Upper lobe of left lung (tissue), 6 donors: ENCODE data around the gene SRD5A1. TPM values are rescaled to one million over a fixed set of nuclear protein-coding genes. Genes with fewer than 3 reads are reported as not detected.

Source experiments
- ATAC-seq, 2 donors: fragments of 200-7000 bp; cut with Tn5 transposase; one replicate each; pipeline ENCODE4 v1.9.1; 2022; ENCODE audit warnings: mild to moderate bottlenecking in 2 of 2, moderate library complexity in 2 of 2; ENCODE audit not compliant: low FRiP score in 2 of 2
- DNase-seq, 2 donors: peaks; one replicate each; pipeline ENCODE4 v3.0.0-alpha.2; 2019 to 2020
- H3K27ac ChIP-seq, 4 donors: fragments of 200-600 bp; sonication (generic); one replicate each; pipeline ENCODE4 v1.5.1; 2016 to 2019
- H3K27me3 ChIP-seq, 4 donors: fragments of 200-600 bp; sonication (generic); one replicate each; pipeline ENCODE4 v1.5.1; 2017 to 2019
- H3K36me3 ChIP-seq, 4 donors: fragments of 200-600 bp; sonication (generic); one replicate each; pipeline ENCODE4 v1.5.1; 2016 to 2019
- H3K4me1 ChIP-seq, 4 donors: fragments of 200-600 bp; sonication (generic); one replicate each; pipeline ENCODE4 v1.5.1; 2018 to 2019
- H3K4me3 ChIP-seq, 4 donors: fragments of 200-600 bp; sonication (generic); one replicate each; pipeline ENCODE4 v1.5.1; 2017 to 2019; ENCODE audit warnings: mild to moderate bottlenecking in 2 of 4, moderate library complexity in 1 of 4
- H3K9me3 ChIP-seq, 4 donors: fragments of 200-600 bp; sonication (generic); one replicate each; pipeline ENCODE4 v1.5.1; 2018 to 2019
- EP300 ChIP-seq, 4 donors: sonication (generic); formaldehyde crosslinking; IDR thresholded peaks; one replicate each; pipeline ENCODE4 v1.5.1; 2017; ENCODE audit warnings: antibody characterized with exemption in 4 of 4, control low read depth in 2 of 4
- POLR2A ChIP-seq, 4 donors: fragments of 450-650 bp; IDR thresholded peaks; one replicate each; pipeline ENCODE4 v1.5.1; 2016 to 2017; ENCODE audit warnings: antibody characterized with exemption in 4 of 4, mild to moderate bottlenecking in 2 of 4
- POLR2AphosphoS5 ChIP-seq, 2 donors: sonication (generic); formaldehyde crosslinking; IDR thresholded peaks; one replicate each; pipeline ENCODE4 v1.5.1; 2017; ENCODE audit warnings: antibody characterized with exemption in 2 of 2
- WGBS, 2 donors: methylation state at CpG; one replicate each; pipeline ENCODE4 v1.1.5; 2017 to 2018; 5-methylcytosine and 5-hydroxymethylcytosine counted together
- total RNA-seq, 6 donors: library from RNA; depleted of rRNA in 4 of 6; stranded (reverse); fragments of >200 nt in 4 of 6; gene quantifications; one replicate each; pipeline versions ENCODE4 v1.1.0 to v1.2.1, GENCODE V29; 2016 to 2021
- TF ChIP-seq, protein P1 (sequence below), 6 experiments: fragments of 450-650 bp in 4 of 6; fragments of 200-600 bp in 2 of 6; sonication (generic) in 2 of 6; IDR thresholded peaks; one replicate each; pipeline ENCODE4 v1.5.1; 2016 to 2019; ENCODE audit warnings: antibody characterized with exemption in 6 of 6
- donor health status: DM: no; HTN: no; CAD: no; lungs with moderate emphysema.
- donor health status: DM: no; HTN: yes; CAD: no; lungs with severe emphysema.

SRD5A1 gene
- total RNA-seq, 6 donors from 2014 or later: 3.1 to 10.8 (median 8.8) TPM

DNA sequence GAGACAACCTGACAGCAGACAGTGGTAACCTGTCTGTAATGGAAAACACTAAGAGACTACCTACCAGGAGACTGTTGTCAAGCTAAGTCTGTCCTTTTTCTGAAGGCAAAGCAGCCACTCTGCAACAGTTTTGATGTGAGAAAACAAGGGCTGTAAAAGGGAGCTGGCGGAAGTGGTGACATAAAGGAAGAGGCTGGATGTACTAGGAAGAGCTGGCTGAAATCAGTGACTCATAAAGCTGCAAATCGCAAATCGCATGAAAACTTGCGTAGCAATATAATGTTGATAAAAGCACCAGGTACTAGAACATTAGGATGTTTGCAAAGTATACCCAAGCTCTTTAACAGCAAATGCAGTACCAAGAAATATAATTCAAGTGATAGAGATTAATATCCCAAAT is 1.8 kb upstream of the SRD5A1 start:
- Histone ChIP-seq H3K4me3 (peak overlapping the region in 1 of 4 donors; percentile 91), H3K9me3 (no peaks in the 10 kb centered on the region), H3K36me3 (peaks cover 4 to 45% (median 15%) of the 10 kb centered on the region in 4 donors), H3K27me3 (no peaks in the 10 kb centered on the region), H3K27ac (no peak overlapping the region), H3K4me1 (peaks cover 22 to 34% (median 26%) of the 10 kb centered on the region in 4 donors)
- WGBS, 2 donors: 87 to 95% methylated on average over 4 of the region's 4 CpGs
- TF ChIP-seq POLR2A (IDR thresholded peaks at IDR 0.05) (no peak), POLR2AphosphoS5 (IDR thresholded peaks at IDR 0.05) (no peak), EP300 (IDR thresholded peaks at IDR 0.05) (no peak)
- TF ChIP-seq, protein P1, sequence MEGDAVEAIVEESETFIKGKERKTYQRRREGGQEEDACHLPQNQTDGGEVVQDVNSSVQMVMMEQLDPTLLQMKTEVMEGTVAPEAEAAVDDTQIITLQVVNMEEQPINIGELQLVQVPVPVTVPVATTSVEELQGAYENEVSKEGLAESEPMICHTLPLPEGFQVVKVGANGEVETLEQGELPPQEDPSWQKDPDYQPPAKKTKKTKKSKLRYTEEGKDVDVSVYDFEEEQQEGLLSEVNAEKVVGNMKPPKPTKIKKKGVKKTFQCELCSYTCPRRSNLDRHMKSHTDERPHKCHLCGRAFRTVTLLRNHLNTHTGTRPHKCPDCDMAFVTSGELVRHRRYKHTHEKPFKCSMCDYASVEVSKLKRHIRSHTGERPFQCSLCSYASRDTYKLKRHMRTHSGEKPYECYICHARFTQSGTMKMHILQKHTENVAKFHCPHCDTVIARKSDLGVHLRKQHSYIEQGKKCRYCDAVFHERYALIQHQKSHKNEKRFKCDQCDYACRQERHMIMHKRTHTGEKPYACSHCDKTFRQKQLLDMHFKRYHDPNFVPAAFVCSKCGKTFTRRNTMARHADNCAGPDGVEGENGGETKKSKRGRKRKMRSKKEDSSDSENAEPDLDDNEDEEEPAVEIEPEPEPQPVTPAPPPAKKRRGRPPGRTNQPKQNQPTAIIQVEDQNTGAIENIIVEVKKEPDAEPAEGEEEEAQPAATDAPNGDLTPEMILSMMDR (IDR thresholded peaks at IDR 0.05): no peak
- ATAC-seq (no peak), DNase-seq (no peak)

DNA sequence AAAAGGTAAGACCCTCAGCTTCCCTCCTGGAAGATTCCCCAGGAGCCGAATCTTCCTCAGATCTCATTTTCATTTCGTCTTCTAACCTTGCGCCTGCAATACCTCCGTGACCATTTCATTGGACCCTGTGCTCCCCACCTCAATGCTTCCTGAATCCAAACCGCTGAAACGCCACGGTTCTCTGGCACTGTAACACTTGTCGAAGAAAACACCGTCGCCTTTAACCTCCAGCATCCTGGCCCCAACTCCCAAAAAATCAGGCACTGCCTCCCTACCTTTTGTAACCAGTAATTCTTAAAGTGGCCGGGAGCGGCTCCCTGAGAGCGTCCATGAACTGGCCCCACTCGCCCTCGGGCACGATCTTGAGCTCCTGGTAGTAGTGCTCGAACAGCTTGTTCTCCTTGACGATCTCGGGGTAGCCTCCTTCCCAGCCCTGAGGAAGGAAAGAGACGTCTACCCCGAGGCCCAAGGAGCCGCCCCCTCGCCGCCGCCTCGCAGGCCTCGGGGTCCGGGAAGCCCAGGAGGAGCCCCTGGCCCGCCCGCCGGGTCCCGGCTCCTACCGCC is 834 bp upstream of the SRD5A1 start:
- Histone ChIP-seq H3K36me3 (peaks cover 4 to 35% (median 14%) of the 10 kb centered on the region in 4 donors), H3K4me1 (peaks cover 22 to 34% (median 26%) of the 10 kb centered on the region in 4 donors), H3K27me3 (no peaks in the 10 kb centered on the region), H3K9me3 (no peaks in the 10 kb centered on the region), H3K27ac (peak overlapping the region; percentile 84 to 96 (median 94)), H3K4me3 (peak overlapping the region; percentile 75 to 97 (median 93))
- TF ChIP-seq EP300 (IDR thresholded peaks at IDR 0.05): no peak
- TF ChIP-seq POLR2AphosphoS5 (IDR thresholded peaks at IDR 0.05): no peak
- TF ChIP-seq, protein P1 (IDR thresholded peaks at IDR 0.05): peak in 1 of 6 experiments; percentile 22
- TF ChIP-seq POLR2A (IDR thresholded peaks at IDR 0.05): no peak
- WGBS, 2 donors: 0 to 2% methylated on average over 16 of the region's 33 CpGs
- ATAC-seq (peak in 1 of 2 donors; percentile 51), DNase-seq (peak in 1 of 2 donors; percentile 41)

DNA sequence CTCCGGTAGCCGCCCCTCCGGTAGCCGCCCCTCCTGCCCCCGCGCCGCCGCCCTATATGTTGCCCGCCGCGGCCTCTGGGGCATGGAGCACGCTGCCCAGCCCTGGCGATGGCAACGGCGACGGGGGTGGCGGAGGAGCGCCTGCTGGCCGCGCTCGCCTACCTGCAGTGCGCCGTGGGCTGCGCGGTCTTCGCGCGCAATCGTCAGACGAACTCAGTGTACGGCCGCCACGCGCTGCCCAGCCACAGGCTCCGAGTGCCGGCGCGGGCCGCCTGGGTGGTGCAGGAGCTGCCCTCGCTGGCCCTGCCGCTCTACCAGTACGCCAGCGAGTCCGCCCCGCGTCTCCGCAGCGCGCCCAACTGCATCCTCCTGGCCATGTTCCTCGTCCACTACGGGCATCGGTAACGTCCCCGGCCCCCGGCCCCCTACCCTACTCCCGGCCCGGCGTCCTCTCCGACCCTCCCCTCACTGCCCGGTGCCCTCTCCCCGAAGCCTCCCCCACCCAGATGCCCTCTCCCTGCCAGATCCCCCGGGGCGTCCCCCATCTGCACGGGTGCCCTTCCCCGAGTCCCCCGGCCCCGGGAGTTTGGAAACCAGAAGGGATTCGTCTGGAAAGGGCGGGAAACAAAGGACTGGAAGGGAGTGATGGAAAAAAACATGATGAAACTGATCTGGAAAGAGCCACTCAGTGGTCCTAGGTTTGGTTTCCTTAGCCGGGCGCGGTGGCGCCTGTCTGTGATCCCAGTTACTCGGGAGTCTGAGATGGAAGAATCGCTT is 417 bp downstream of the SRD5A1 start:
- Histone ChIP-seq H3K9me3 (no peaks in the 10 kb centered on the region), H3K27me3 (no peaks in the 10 kb centered on the region), H3K4me3 (peak overlapping the region; percentile 75 to 97 (median 93)), H3K4me1 (peaks cover 22 to 34% (median 26%) of the 10 kb centered on the region in 4 donors), H3K27ac (peak overlapping the region; percentile 84 to 96 (median 94)), H3K36me3 (peaks cover 4 to 26% (median 11%) of the 10 kb centered on the region in 4 donors)
- TF ChIP-seq POLR2AphosphoS5 (IDR thresholded peaks at IDR 0.05) (no peak), POLR2A (IDR thresholded peaks at IDR 0.05) (no peak), EP300 (IDR thresholded peaks at IDR 0.05) (no peak)
- TF ChIP-seq, protein P1 (IDR thresholded peaks at IDR 0.05): peak in 1 of 6 experiments; percentile 10
- peak; percentile 73 to 77 for ATAC-seq
- 2 to 4% methylated on average over 20 to 50 of the region's 75 CpGs for WGBS, 2 donors
- peak in 1 of 2 donors; percentile 41 for DNase-seq

DNA sequence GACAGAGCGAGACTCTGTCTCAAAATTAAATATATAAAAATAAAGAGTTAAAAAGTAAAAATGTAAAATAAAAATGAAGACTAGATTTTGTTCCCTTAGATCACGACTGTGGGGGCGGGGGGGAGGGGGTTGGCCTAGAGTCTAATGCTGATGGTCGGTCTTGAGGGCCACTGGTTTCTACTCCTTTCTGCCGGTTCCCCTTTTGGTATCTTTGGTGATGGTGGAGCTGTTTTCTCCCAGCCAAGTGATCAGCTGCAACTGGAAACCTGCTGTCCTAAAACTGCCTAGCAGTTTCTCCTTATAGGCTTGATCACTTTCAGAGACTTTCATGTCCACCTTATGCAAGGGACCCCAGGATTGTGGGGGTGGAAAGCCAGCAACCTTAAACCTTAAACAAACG is 1.1 kb downstream of the SRD5A1 start:
- Histone ChIP-seq H3K9me3 (no peaks in the 10 kb centered on the region), H3K4me3 (peak overlapping the region in 3 of 4 donors; percentile 91 to 97 (median 95)), H3K27me3 (no peaks in the 10 kb centered on the region), H3K36me3 (peaks cover 4 to 20% (median 8%) of the 10 kb centered on the region in 4 donors), H3K27ac (peak overlapping the region in 1 of 4 donors; percentile 94), H3K4me1 (peaks cover 22 to 34% (median 26%) of the 10 kb centered on the region in 4 donors)
- WGBS, 2 donors: 16 to 19% methylated on average over 6 of the region's 6 CpGs
- ATAC-seq (no peak), DNase-seq (no peak)
- TF ChIP-seq, protein P1 (IDR thresholded peaks at IDR 0.05): no peak
- TF ChIP-seq POLR2A (IDR thresholded peaks at IDR 0.05) (no peak), EP300 (IDR thresholded peaks at IDR 0.05) (no peak), POLR2AphosphoS5 (IDR thresholded peaks at IDR 0.05) (no peak)
